IMR-90 (cell line): ENCODE measurements around the gene ELMO1. TPM values are rescaled to one million over a fixed set of nuclear protein-coding genes. Genes with fewer than 3 reads are reported as not detected.

Experiments used
- ATAC-seq: fragments of 200-7000 bp; cut with Tn5 transposase; 2 replicates; pipeline ENCODE4 v1.9.1; 2020; ENCODE audit warnings: low read depth, mild to moderate bottlenecking, moderate library complexity
- BruUV-seq: library from RNA; stranded (reverse); fragments of 400-500 nt; replicated peaks from 2 replicates; lab custom pipeline; 2021; lab: Mats Ljungman, UMichigan
- CTCF ChIA-PET: fragments of 300-600 bp; formaldehyde crosslinking; extraction: SDS; loops from one replicate; lab custom pipeline; 2021; ENCODE audit warnings: antibody characterized with exemption; lab: Yijun Ruan, JAX
- POLR2A ChIA-PET: fragments of 300-600 bp; sonication (Branson Sonifier 250); formaldehyde crosslinking; loops from one replicate; lab custom pipeline; 2022; ENCODE audit warnings: antibody characterized with exemption; ENCODE audit not compliant: unreplicated experiment; lab: Charles Lee
- DNase-seq: peaks from one replicate; pipeline ENCODE4 v3.0.0; 2013
- H2AFZ ChIP-seq: replicated peaks from 2 replicates; pipeline ENCODE3; 2013; ENCODE audit warnings: low read length, mild to moderate bottlenecking; ENCODE audit not compliant: poor library complexity
- H2AK5ac ChIP-seq: 2 replicates; pipeline ENCODE4 v1.6.1; 2013; ENCODE audit warnings: low read depth, low read length, inconsistent platforms
- H2AK9ac ChIP-seq: replicated peaks from 2 replicates; pipeline ENCODE3; 2013; ENCODE audit warnings: mild to moderate bottlenecking, low read depth, low read length, moderate library complexity; ENCODE audit not compliant: poor library complexity
- H2BK120ac ChIP-seq: 2 replicates; pipeline ENCODE4 v1.6.1; 2013; ENCODE audit warnings: low read depth, low read length, inconsistent platforms
- H2BK15ac ChIP-seq: 3 replicates; pipeline ENCODE4 v1.6.1; 2013; ENCODE audit warnings: low read depth, low read length, inconsistent platforms
- H2BK20ac ChIP-seq: 2 replicates; pipeline ENCODE4 v1.6.1; 2013; ENCODE audit warnings: low read depth, mild to moderate bottlenecking, inconsistent platforms, low read length, moderate library complexity
- H2BK5ac ChIP-seq: 2 replicates; pipeline ENCODE4 v1.6.1; 2013; ENCODE audit warnings: mild to moderate bottlenecking, low read depth, low read length, inconsistent platforms; ENCODE audit not compliant: poor library complexity, severe bottlenecking
- H3K14ac ChIP-seq: replicated peaks from 2 replicates; pipeline ENCODE4 v1.6.1; 2013; ENCODE audit warnings: low read depth, low read length, inconsistent platforms
- H3K18ac ChIP-seq: 2 replicates; pipeline ENCODE4 v1.6.1; 2013; ENCODE audit warnings: low read depth, low read length, control low read depth
- H3K23ac ChIP-seq: 2 replicates; pipeline ENCODE4 v1.6.1; 2013; ENCODE audit warnings: low read depth, low read length, inconsistent platforms
- H3K27ac ChIP-seq: 2 replicates; pipeline ENCODE4 v1.5.1; 2013; ENCODE audit warnings: mild to moderate bottlenecking, control low read depth, low read length; ENCODE audit not compliant: insufficient read depth
- H3K27me3 ChIP-seq: 2 replicates; pipeline ENCODE4 v1.6.1; 2013; ENCODE audit warnings: low read length; ENCODE audit not compliant: control insufficient read depth, insufficient read depth
- H3K36me3 ChIP-seq: 2 replicates; pipeline ENCODE4 v1.6.1; 2013; ENCODE audit warnings: low read length, mixed read lengths; ENCODE audit not compliant: control insufficient read depth, insufficient read depth
- H3K4ac ChIP-seq: 2 replicates; pipeline ENCODE4 v1.6.1; 2013; ENCODE audit warnings: low read depth, low read length, inconsistent platforms
- H3K4me1 ChIP-seq: 2 replicates; pipeline ENCODE4 v1.6.1; 2013; ENCODE audit warnings: low read length, mixed read lengths; ENCODE audit not compliant: control insufficient read depth, insufficient read depth
- H3K4me2 ChIP-seq: 2 replicates; pipeline ENCODE4 v1.6.1; 2013; ENCODE audit warnings: low read depth, mild to moderate bottlenecking, control low read depth, low read length, moderate library complexity
- H3K4me3 ChIP-seq: 2 replicates; pipeline ENCODE4 v1.5.1; 2013; ENCODE audit warnings: low read depth, mild to moderate bottlenecking, control low read depth, low read length, moderate library complexity; ENCODE audit not compliant: insufficient read depth
- H3K56ac ChIP-seq: 2 replicates; pipeline ENCODE4 v1.6.1; 2013; ENCODE audit warnings: low read length, inconsistent platforms; ENCODE audit not compliant: insufficient read depth; ENCODE audit errors: extremely low read depth
- H3K79me1 ChIP-seq, 2 experiments: 2 replicates each; pipeline ENCODE4 v1.6.1; 2013; ENCODE audit warnings: low read length in 2 of 2, inconsistent platforms in 1 of 2, low read depth in 1 of 2
- H3K9ac ChIP-seq: 2 replicates; pipeline ENCODE4 v1.6.1; 2013; ENCODE audit warnings: low read depth, low read length, control low read depth
- H3K9me1 ChIP-seq: 2 replicates; pipeline ENCODE4 v1.6.1; 2013; ENCODE audit warnings: low read length, inconsistent platforms; ENCODE audit not compliant: insufficient read depth
- H3K9me3 ChIP-seq: 2 replicates; pipeline ENCODE4 v1.6.1; 2013; ENCODE audit warnings: low read length; ENCODE audit not compliant: control insufficient read depth, insufficient read depth
- H4K20me1 ChIP-seq: 2 replicates; pipeline ENCODE4 v1.6.1; 2013; ENCODE audit warnings: low read length, inconsistent platforms; ENCODE audit not compliant: insufficient read depth
- H4K5ac ChIP-seq: 2 replicates; pipeline ENCODE4 v1.6.1; 2013; ENCODE audit warnings: mild to moderate bottlenecking, low read depth, low read length, control low read depth
- H4K8ac ChIP-seq, 2 experiments: 2 replicates each; pipeline ENCODE4 v1.6.1; 2013; ENCODE audit warnings: low read depth in 2 of 2, low read length in 2 of 2, control low read depth in 1 of 2, inconsistent platforms in 1 of 2
- H4K91ac ChIP-seq: 2 replicates; pipeline ENCODE4 v1.6.1; 2013; ENCODE audit warnings: low read depth, low read length, inconsistent platforms; ENCODE audit not compliant: insufficient read depth
- BHLHE40 ChIP-seq: fragments of 150-350 bp; IDR thresholded peaks from 2 replicates; pipeline ENCODE4 v1.6.1; 2016; ENCODE audit warnings: mild to moderate bottlenecking, low read depth, low read length
- CEBPB ChIP-seq: IDR thresholded peaks from 2 replicates; pipeline ENCODE4 v1.6.1; 2012; ENCODE audit warnings: low read depth, low read length, improper control_type of control experiment
- CHD1 ChIP-seq: IDR thresholded peaks from 2 replicates; pipeline ENCODE4 v1.6.1; 2012; ENCODE audit warnings: low read depth, low read length, improper control_type of control experiment
- CTCF ChIP-seq: conservative IDR thresholded peaks from 2 replicates; pipeline ENCODE4 v1.5.1; 2012; ENCODE audit warnings: mild to moderate bottlenecking, low read depth, low read length, improper control_type of control experiment
- FOS ChIP-seq: fragments of 150-350 bp; IDR thresholded peaks from 2 replicates; pipeline ENCODE4 v1.6.1; 2016; ENCODE audit warnings: low read depth, low read length
- MAFK ChIP-seq: IDR thresholded peaks from 2 replicates; pipeline ENCODE4 v1.6.1; 2012; ENCODE audit warnings: low read depth, low read length, improper control_type of control experiment
- MAZ ChIP-seq: IDR thresholded peaks from 2 replicates; pipeline ENCODE4 v1.6.1; 2012; ENCODE audit warnings: low read depth, mild to moderate bottlenecking, low read length, improper control_type of control experiment, moderate library complexity, borderline replicate concordance
- MXI1 ChIP-seq: IDR thresholded peaks from 2 replicates; pipeline ENCODE4 v1.6.1; 2012; ENCODE audit warnings: low read depth, mild to moderate bottlenecking, low read length, moderate library complexity, borderline replicate concordance
- POLR2A ChIP-seq: IDR thresholded peaks from 2 replicates; pipeline ENCODE4 v1.6.1; 2012; ENCODE audit warnings: mild to moderate bottlenecking, low read depth, low read length
- RFX5 ChIP-seq: IDR thresholded peaks from 2 replicates; pipeline ENCODE4 v1.8.0; 2012; ENCODE audit warnings: low read depth, mild to moderate bottlenecking, low read length, moderate library complexity
- SMC3 ChIP-seq: fragments of 150-350 bp; IDR thresholded peaks from 2 replicates; pipeline ENCODE4 v1.6.1; 2016; ENCODE audit warnings: low read depth, mild to moderate bottlenecking, antibody characterized with exemption, low read length, moderate library complexity
- USF2 ChIP-seq: fragments of 150-350 bp; IDR thresholded peaks from 2 replicates; pipeline ENCODE4 v1.6.1; 2017; ENCODE audit warnings: mild to moderate bottlenecking, antibody characterized with exemption, low read length, low read depth
- WGBS, 2 experiments: methylation state at CpG; one replicate each; pipeline versions ENCODE4 v1.1.5 to v1.1.7; 2013; ENCODE audit warnings: missing lambda C conversion rate in 2 of 2; ENCODE audit not compliant: insufficient read length in 1 of 2; ENCODE audit errors: extremely low coverage in 2 of 2; 5-methylcytosine and 5-hydroxymethylcytosine counted together
- dilution Hi-C: fragments of 300-500 bp; cut with HindIII; formaldehyde crosslinking; loops from one replicate; pipeline ENCODE4 v1.14.3; 2018; ENCODE audit warnings: low sequenced_read_pairs; ENCODE audit not compliant: unreplicated experiment
- in situ Hi-C: fragments of 300-500 bp; cut with MboI; formaldehyde crosslinking; loops from 3 replicates; pipeline ENCODE4 v1.14.3; 2019; ENCODE audit warnings: low sequenced_read_pairs, inconsistent platforms, mixed read lengths
- intact Hi-C: fragments of 100-400 bp; cut with micrococcal nuclease; formaldehyde crosslinking; loops from 2 replicates; pipeline ENCODE4 v1.10.0; 2022
- polyA plus RNA-seq, 3 experiments: library from polyadenylated mRNA; depleted of rRNA; stranded (reverse); fragments of >200 nt; gene quantifications; 2 replicates each; pipeline ENCODE4 v1.2.3, GENCODE V29; 2012; ENCODE audit warnings: low replicate concordance in 1 of 3
- total RNA-seq: library from RNA; depleted of rRNA; stranded (reverse); fragments of >200 nt; gene quantifications from 2 replicates; pipeline ENCODE4 v1.2.3, GENCODE V29; 2012
- TF ChIP-seq, protein P1 (sequence below): fragments of 150-350 bp; IDR thresholded peaks from 2 replicates; pipeline ENCODE4 v1.6.1; 2016; ENCODE audit warnings: low read depth, mild to moderate bottlenecking, low read length, moderate library complexity, borderline replicate concordance

The ELMO1 gene
- total and polyA plus RNA-seq, 2 of the 4 experiments (the other 2 are of a cell fraction), result 0.03 TPM; not detected in 1

GRCh38 chr7:37145682-37146081 is 303.0 kb downstream of the ELMO1 start:
- in situ Hi-C loops, result no loop called here
- no CpG with 5 or more reads among the region's 2 CpGs for WGBS, 2 experiments
- Histone ChIP-seq H3K9ac (no peak overlapping the region), H2BK120ac (no peak overlapping the region), H3K27me3 (no peaks in the 10 kb centered on the region), H4K20me1 (no peaks in the 10 kb centered on the region), H3K4me2 (no peak overlapping the region), H3K14ac (no peak overlapping the region), H3K56ac (no peak overlapping the region), H4K5ac (no peak overlapping the region), H3K4ac (no peak overlapping the region), H4K8ac (no peak overlapping the region), H2AK5ac (no peak overlapping the region), H2BK20ac (no peak overlapping the region), H3K23ac (no peak overlapping the region), H2AFZ (no peak overlapping the region), H2BK5ac (no peak overlapping the region), H3K4me3 (no peak overlapping the region), H3K4me1 (no peaks in the 10 kb centered on the region), H3K9me1 (no peaks in the 10 kb centered on the region), H2BK15ac (no peak overlapping the region), H3K18ac (no peak overlapping the region), H2AK9ac (no peak overlapping the region), H3K79me1 (no peaks in the 10 kb centered on the region), H3K27ac (no peak overlapping the region), H4K91ac (no peak overlapping the region), H3K9me3 (no peaks in the 10 kb centered on the region), H3K36me3 (no peaks in the 10 kb centered on the region)
- intact Hi-C loops, result no loop called here
- no peak for TF ChIP-seq MAZ
- no peak for TF ChIP-seq FOS
- TF ChIP-seq, protein P1, sequence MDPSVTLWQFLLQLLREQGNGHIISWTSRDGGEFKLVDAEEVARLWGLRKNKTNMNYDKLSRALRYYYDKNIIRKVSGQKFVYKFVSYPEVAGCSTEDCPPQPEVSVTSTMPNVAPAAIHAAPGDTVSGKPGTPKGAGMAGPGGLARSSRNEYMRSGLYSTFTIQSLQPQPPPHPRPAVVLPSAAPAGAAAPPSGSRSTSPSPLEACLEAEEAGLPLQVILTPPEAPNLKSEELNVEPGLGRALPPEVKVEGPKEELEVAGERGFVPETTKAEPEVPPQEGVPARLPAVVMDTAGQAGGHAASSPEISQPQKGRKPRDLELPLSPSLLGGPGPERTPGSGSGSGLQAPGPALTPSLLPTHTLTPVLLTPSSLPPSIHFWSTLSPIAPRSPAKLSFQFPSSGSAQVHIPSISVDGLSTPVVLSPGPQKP, result no peak
- no peak for TF ChIP-seq CEBPB
- no peak for TF ChIP-seq BHLHE40
- no peak for TF ChIP-seq MAFK
- TF ChIP-seq POLR2A, result no peak
- TF ChIP-seq MXI1, result no peak
- TF ChIP-seq USF2, result no peak
- TF ChIP-seq RFX5, result no peak
- no peak for TF ChIP-seq CTCF
- no peak for TF ChIP-seq CHD1
- TF ChIP-seq SMC3, result no peak
- dilution Hi-C loops, result no loop called here
- ChIA-PET POLR2A (no interaction called here), CTCF (interaction anchor here (1.0 kb wide), 1 partner anchor 178 kb away, joined by 3 read pairs; no protein-coding TSS in a partner anchor)
- BruUV-seq, result no TSS peak
- DNase-seq (no peak), ATAC-seq (no peak)
